GM12865 (cell line): ENCODE results near the gene ARID3A.

Source experiments
- DNase-seq: peaks from one replicate; pipeline ENCODE4 v3.0.0; 2010; ENCODE audit warnings: low read depth
- H3K4me3 ChIP-seq: 2 replicates; pipeline ENCODE4 v1.5.1; 2011; ENCODE audit warnings: mild to moderate bottlenecking, low read depth, low read length, control low read depth
- CTCF ChIP-seq: IDR thresholded peaks from 2 replicates; pipeline ENCODE4 v1.5.1; 2011; ENCODE audit warnings: low read length, control low read depth, low read depth, inconsistent platforms; ENCODE audit not compliant: insufficient read depth; ENCODE audit errors: missing control alignments

ARID3A gene

GRCh38 chr19:996051-996838 is 70.4 kb downstream of the ARID3A start:
- peak; percentile 82 for DNase-seq
- H3K4me3 ChIP-seq, result no peak overlapping the region
- no peak for TF ChIP-seq CTCF

DNA sequence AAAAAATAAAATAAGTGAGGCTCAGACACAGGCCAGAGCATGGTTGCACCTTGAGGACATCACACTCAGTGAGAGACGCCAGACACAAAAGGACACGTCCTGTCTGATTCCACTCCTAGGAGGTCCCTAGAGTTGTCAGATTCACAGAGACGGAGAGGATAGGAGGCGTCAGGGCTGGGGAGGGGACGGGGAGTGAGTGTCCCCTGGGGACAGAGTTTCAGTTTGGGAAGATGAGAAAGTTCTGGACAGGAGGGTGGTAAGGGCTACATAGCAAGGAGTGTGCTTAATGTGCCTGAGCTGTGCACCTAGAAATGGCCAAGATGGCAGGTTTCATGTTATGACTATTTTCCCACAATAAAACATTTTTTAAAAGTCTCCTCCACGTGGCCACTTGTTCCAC is 72.2 kb downstream of the ARID3A start:
- H3K4me3 ChIP-seq, result no peak overlapping the region
- TF ChIP-seq CTCF, result no peak
- DNase-seq, result no peak

DNA sequence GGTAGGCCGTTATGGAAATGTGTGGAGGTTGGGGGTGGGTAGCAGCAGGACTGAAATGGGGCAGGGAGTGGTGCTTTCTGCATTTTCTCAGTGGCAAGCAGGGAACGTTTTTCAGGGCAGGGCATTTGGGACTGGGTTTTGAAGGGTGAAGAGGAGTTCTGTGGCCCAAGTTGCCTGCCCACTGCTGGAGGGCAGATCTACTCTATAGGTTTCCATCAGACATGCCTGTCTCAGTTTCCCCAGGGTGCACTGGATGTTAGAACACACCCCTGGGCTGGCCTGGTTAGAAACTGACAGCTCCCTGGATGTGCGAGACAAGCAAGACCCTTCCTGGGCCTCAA is 73.5 kb downstream of the ARID3A start:
- TF ChIP-seq CTCF, result no peak
- H3K4me3 ChIP-seq, result no peak overlapping the region
- DNase-seq, result no peak

- peak; percentile 56 for TF ChIP-seq CTCF
- DNase-seq, result peak; percentile 62
- no peak within 1 kb of the TSS for H3K4me3 ChIP-seq
Measured at GRCh38 chr19:1000095-1000494, 74.3 kb downstream of the ARID3A start, which contains the start of gene GRIN3B. Gene GRIN3B (plus strand): TSS chr19:1000419. CDS start chr19:1000438, 19 bp downstream.

DNA sequence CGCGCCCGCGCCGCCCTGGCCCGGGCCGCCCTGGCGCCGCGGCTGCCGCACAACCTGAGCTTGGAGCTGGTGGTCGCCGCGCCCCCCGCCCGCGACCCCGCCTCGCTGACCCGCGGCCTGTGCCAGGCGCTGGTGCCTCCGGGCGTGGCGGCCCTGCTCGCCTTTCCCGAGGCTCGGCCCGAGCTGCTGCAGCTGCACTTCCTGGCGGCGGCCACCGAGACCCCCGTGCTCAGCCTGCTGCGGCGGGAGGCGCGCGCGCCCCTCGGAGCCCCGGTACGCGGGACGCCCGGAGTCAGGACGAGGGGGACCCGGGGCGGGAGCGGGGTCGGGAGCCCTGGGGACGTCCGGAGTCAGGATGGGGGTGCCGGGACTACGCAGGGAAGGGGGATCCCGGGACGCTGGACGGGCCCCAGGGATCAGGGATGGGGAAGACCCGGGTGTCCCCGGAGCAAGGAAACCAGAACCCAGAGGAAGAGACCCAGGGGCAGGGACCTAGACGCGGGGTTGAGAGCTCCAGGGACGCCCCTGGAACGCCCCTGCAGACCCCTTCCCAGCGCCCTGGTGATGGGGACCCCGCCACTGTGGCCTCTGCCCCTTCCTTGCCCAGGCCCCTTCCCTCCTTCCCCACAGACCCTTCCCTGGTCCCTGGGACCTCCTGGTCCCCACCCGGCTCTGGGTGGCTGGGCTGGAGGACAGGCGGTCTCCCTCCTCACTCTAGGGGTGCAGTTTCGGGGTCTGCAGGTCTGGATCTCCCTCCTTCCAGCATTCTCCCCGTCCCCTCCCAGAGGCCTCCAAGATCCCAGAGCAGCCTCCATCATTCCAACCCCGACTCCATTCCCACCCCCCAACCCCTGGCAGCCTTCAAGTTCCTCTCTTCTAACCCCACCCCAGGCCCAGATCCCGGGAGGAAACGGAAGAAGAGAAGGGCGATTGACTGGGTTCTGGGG is 75.0 kb downstream of the ARID3A start:
- no peak for TF ChIP-seq CTCF
- H3K4me3 ChIP-seq, result no peak overlapping the region
- DNase-seq, result no peak

GRCh38 chr19:1001538-1002166 is 75.8 kb downstream of the ARID3A start:
- DNase-seq, result peak; percentile 63
- no peak overlapping the region for H3K4me3 ChIP-seq
- peak; percentile 88 for TF ChIP-seq CTCF
